HG02678 (cell line): ENCODE results near the gene PLAU.
"Not testable (repeated sequence)": the region's sequence is repeated elsewhere in the genome, so short reads cannot be mapped to it uniquely, and the experiment has no call there.

Experiments
- ATAC-seq: cut with Tn5 transposase; IDR thresholded peaks from one replicate; pipeline ENCODE4 v1.9.1; 2021; ENCODE audit warnings: mild to moderate bottlenecking, moderate library complexity; ENCODE audit not compliant: unreplicated experiment

The PLAU gene

DNA sequence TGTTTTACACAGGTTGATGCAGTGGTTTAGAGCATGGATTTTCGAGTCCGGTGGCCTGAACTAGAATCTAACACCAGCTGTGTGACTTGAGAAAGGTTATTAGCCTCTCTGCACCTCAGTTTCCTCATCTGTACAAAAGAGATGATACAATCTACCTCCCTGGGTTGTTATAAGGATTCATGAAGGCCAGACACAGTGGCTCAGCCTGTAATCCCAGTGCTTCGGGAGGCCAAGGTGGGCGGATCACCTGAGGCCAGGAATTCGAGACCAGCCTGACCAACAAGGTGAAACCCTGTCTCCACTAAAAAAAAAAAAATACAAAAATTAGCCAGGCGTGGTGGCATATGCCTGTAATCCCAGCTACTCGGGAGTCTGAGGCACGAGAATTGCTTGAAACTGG is 8.5 kb downstream of the PLAU start:
- not testable (repeated sequence) for ATAC-seq

- ATAC-seq, result no peak
Measured at GRCh38 chr10:73920089-73920488, 9.2 kb downstream of the PLAU start.

- ATAC-seq, result no peak
Measured at GRCh38 chr10:73922007-73922863, 11.3 kb downstream of the PLAU start.

DNA sequence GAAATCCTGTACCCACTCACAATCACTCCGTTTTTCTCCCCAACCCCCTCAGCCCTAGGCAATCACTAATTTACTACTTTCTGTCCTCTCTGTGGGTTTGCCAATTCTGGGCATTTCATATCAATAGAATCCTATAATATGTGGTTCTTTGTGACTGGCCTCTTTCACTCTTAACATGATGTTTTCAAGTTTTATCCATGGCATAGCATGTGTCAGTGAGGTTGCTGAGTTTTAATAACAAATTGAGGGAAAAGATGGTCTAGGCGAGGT is 11.9 kb downstream of the PLAU start:
- ATAC-seq, result no peak

DNA sequence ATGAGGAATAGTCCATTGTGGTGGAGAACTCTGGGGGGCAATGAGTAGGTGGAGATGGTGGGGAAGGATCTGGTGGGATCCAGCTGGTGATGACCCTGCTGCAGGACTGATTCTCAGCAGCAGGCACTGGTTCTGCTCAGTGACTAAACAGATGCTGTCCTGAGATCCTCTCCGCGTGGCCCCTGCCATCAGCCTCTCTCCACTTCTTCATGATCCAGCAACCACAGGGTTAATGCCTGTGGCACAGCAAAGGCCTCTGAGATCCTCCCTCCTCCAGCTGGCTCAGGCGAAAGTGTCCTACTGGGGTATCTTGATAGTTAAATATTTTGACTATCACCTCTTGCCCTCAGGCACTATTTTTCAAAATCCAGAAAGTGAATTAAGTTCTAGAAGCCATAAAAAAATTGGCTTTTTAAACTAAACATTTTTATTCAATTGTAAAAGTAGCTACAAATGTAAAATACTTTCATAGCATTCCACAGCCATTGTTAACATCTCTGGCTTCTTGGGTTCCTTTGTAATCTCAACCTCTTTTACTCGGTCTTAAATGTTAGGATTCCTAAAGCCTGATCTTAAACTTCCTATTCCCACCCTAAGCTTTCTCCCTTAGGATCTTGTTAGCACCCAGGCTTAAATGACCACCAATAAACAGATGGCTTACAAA is 13.1 kb downstream of the PLAU start:
- ATAC-seq, result no peak

DNA sequence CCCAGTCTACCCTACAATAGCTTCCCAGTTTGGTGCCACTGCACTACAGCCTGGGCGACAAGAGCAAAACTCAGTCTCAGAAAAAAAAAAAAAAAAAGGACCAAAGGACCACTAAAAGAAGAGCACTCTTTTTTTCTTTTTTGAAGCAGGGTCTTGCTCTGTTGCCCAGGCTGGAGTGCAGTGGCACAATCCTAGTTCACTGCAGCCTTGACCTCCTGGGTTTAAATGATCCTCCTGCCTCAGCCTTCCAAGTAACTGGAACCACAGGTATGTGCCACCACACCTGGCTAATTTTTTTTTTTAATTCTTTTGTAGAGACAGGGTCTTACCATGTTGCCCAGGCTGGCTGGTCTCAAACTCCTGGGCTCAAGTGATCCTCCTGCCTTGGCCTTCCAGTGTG is 14.0 kb downstream of the PLAU start:
- no peak for ATAC-seq

- no peak for ATAC-seq
Measured at GRCh38 chr10:73925539-73925938, 14.6 kb downstream of the PLAU start.

DNA sequence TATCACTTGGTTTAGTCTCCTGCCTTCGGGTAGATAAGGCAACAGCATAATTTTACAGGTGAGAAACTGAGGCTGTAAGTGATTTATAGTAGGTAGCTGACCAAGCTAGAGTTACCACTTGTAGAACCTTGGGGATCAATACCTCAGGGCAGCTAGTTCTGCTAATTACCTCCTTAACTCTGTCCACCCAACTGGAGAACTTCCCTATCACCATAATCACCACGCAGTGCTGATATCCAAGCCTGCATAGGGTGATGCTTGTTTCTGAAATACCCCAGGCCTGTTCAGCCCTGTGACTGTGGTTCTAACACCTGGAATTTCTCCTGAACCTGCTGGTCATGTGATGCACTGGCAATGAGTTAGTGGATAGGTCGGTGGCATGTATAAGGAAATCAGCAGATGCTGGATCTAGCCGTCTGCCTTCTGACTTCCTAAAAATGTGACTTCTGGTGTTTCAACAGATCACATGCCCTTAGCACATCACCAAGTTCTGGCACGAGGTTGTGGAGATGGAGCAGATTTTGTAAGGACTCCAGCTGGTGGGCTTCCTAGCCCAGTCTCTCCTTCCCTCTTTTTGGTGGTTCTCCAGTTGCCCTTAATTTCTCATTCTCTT is 15.3 kb downstream of the PLAU start:
- ATAC-seq, result no peak

GRCh38 chr10:73930630-73931327 is 19.8 kb downstream of the PLAU start:
- ATAC-seq, result not testable (repeated sequence)

DNA sequence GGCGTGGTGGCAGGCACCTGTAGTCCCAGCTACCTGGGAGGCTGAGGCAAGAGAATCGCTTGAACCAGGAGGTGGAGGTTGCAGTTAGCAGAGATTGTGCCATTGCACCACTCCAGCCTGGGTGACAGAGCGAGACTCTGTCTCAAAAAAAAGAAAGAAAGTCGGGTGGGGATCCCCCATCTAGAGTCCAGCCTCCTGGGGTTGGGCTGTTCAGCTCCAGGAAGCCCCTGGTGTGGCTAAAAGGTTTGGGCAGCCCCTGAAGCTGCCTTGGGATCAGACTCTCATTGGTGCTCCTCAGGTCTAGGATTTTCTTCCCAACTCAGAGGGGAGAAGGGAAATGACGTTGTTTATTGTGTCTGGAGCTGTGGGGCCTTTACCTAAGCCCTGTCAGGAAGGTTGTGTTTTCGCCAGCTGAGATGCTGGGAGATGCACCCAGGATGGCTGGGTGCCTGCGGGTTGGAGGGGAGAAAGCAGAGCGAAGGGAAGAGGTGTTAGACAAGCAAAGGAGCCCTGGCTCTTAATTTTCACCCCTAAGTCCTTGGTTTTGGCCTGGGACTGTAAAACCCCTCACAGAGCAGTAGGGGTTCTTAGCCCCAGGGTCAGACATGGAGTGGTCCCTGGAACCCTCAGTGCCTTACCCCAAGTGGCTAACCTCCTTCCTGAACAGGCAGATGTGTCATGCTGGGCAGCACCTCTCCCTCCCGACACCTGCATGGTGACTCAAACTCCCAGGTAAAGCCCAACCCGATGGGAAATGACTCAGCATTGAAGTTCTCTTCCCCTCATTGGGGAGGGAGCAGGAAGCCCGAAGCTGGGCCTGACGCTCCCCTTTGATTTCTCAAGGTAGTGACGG is 21.1 kb downstream of the PLAU start:
- peak; percentile 60 for ATAC-seq

DNA sequence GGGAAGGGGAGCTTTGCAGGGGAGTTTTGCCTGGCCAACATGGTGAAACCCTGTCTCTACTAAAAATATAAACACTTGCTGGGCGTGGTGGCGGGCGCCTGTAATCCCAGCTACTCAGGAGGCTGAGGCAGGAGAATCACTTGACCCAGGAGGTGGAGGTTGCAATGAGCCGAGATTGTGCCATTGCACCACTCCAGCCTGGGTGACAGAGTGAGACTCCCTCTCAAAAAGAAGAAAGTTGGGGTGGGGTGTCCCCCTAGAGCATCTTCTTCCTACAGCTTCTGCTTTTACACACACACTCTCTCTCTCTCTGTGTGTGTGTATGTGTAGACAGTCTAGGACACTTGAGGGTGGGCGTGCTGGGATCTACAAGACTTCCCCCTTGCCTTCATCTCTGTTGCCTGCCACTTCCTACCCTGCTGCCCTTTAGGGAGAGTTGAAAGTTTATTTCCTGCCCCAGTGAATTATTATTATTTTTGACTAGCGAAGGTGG is 21.7 kb downstream of the PLAU start:
- no peak for ATAC-seq

DNA sequence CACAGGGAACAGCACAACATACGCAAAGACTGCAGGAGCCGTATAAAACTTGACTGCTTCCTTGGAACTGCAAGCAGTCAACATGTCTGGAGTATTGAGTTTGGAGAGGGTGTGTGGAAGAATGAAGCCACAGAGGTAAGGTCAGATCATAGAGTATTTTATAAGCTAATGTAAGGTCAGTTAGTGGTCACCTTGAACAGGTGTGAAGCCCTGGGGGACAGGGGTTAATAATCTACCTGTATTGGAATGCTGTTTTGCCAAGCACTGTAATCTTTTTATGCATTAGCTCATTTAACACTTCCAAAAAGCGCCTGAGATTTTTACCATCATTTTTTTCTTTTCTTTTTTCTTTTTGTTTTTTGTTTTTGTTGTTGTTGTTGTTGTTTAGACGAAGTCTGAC is 23.1 kb downstream of the PLAU start:
- ATAC-seq, result no peak

- ATAC-seq, result no peak
Measured at GRCh38 chr10:73935895-73936294, 25.0 kb downstream of the PLAU start.

DNA sequence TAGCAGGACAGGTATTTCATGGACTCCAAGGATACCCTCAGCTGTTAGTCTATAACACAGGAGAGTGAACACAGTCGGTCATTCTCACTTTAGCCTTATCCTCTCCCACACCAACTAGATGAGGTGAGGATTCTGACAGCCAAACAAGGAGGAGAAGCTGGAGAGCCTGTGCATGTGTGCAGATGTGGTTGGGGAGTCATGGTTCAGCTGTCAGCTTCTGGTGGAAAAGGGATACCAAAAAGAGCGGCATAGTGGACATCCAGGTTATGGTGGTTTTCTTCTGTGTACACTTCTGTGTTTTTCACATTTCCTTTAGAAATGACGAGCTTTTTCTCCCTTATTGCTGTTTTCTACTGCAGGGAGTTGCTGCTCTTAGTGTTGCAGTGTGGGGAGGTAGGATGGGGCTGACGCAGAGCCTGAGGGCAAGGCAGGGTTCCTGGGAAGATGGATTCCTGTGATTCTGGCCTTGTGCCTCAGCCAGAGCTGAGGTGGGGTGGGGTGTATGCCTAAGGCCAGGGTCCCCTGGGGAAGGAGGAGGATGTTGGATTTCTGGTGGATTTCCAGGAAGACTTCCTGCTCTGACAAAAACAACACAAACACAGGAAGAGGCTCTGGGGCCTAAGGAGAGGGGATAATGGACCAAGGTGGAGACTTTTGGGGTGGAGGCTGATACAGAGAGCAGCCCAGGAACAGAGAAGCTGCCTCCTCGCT is 26.6 kb downstream of the PLAU start:
- ATAC-seq, result no peak

- ATAC-seq, result peak; percentile 79
Measured at GRCh38 chr10:73940634-73941221, 29.8 kb downstream of the PLAU start.

GRCh38 chr10:73941300-73941699 is 30.4 kb downstream of the PLAU start:
- no peak for ATAC-seq

DNA sequence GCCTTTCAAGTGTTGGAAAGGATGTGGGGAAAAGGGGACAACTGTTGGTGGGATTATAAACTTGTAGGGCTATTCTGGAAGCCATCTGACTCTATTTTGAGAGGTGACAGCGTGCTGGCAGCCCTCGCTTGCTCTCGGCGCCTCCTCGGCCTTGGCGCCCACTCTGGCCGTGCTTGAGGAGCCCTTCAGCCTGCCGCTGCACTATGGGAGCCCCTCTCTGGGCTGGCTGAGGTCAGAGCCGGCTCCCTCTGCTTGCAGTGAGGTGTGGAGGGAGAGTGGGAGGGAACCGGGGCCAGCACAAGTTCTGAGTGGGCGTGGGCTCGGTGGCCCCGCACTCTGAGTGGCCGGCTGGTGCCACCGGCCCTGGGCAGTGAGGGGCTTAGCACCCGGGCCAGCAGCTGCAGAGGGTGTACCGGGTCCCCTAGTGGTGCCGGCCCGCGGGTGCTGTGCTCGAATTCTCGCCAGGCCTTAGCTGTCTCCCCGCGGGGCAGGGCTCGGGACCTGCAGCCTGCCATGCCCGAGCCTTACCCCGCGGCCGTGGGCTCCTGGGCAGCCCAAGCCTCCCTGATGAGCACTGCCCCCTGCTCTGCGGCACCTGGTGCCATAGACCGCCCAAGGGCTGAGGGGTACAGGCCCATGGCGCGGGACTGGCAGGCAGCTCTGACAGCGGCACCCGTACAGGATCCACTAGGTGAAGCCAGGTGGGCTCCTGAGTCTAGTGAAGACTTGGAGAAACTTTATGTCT is 33.6 kb downstream of the PLAU start:
- no peak for ATAC-seq

DNA sequence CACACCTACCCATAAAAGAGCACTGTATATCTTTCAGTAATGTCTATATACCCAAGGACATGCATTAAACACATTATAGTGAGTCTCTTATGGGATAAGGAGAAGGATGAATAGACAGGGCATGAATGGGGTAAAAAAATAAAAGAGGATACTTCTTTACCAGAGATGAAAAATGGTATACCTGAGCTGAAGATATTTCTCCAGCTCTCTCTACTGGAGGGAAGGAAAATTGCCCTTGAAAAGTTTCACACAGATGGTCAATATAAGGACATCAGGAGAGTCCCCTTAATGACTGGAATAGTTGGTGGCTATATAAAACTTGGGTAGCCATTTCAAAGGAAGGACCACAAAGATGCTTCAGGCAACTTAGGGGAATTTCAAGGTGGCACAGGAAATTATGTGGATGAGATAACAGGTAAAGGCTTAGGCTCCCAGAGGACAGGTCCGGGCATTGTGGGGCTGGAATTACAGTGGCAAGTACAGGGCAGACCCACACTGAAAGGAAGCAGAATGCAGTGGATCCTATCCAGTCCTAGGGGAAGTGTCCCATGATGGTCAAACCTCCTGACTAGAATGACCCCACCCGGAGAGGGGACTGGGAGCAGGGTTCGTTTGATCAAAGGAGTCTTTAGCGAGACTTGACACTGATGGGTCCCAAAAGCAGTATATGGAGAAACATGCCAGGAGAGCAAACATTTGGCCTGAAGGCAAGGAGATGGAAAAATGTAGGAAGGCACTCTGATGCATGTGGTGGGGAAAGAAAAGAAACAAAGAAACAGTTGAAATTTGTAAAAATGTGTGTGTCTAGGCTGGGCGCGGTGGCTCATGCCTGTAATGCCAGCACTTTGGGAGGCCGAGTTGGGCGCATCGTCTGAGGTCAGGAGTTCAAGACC is 35.6 kb downstream of the PLAU start:
- no peak for ATAC-seq
